ENCODE measurements around the gene LENG9. TPM values are rescaled to one million over a fixed set of nuclear protein-coding genes. Genes with fewer than 3 reads are reported as not detected.
"Not testable (repeated sequence)": the region's sequence is repeated elsewhere in the genome, so short reads cannot be mapped to it uniquely, and the experiment has no call there.

The LENG9 gene
- polyA plus RNA-seq, 5 donors = 2.9 to 7.7 (median 3.4) TPM

DNA sequence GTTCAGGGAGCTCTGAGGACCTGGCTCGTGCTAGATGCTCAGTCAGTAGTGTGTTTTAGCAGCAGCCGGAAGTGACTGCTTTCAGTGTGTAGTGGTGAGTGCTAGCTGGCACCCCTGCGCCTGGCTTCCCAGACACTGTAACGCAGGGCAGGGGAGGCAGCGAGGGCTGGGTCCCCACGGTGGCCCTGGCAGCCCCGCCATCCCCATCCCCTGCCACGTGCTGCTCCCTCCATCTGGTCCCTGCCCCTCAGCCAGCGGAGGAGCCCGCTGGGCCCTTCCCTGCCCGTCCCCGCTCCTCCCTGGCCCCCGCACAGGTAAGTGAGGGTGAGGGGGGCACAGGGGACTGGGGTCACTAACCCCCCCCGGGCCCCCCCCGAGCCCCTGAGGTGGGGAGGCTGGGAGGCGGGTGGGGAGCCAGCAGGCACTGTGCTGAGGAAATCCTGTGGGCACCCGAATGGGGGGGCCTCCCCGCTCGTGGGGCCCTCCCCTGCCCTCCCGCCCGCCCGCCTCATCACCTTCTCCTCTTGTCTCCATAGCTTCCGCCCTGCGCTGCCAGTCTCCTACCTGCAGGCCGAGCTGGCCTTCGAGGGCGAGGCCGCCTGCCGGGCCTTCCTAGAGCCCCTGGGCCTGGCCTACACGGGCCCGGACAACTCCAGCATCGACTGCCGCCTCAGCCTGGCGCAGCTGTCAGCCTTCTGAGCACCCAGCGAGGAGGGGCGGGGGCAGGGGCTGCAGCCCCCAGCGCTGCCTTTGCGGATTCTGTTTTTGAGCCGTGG is 3.2 kb downstream of the LENG9 start:
- DNase-seq = no peak

DNA sequence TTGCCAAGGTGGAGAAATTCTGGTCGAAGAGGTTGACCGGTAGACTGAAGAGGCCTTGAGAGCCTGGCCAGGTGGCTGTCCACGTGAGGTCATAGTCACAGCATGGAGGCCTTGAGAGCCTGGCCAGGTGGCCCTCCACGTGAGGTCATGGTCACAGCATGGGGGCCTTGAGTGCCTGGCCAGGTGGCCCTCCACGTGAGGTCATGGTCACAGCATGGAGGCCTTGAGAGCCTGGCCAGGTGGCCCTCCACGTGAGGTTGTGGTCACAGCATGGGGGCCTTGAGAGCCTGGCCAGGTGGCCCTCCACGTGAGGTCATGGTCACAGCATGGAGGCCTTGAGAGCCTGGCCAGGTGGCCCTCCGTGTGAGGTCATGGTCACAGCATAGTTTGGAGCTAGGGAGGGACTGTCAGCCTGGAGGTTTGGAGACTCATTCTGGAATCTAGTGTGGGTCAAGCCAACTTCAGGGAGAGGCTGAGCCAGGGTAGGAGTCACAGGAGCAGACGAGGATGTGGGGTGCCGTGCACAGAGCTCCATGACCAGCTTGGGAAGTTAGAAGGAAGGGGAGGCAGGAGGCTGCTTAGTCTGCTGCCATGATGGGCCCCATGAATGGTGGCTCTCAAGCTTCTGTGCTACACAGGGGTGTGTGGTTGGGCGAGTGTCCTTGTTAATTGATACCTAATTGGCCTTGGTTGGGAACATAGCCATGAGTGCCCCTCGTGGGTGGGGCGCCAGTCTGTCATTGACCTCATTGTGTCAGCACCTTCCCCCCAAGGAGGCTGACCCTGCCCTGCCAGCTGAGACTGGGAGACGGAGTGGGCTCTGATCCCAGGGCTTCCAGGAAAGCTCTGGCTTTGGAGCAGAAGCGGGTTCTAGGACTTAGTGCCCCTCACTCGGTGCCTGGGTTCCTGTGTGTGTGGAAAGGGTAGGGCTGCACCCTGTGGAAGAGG is 4.0 kb downstream of the LENG9 start:
- DNase-seq = no peak

DNA sequence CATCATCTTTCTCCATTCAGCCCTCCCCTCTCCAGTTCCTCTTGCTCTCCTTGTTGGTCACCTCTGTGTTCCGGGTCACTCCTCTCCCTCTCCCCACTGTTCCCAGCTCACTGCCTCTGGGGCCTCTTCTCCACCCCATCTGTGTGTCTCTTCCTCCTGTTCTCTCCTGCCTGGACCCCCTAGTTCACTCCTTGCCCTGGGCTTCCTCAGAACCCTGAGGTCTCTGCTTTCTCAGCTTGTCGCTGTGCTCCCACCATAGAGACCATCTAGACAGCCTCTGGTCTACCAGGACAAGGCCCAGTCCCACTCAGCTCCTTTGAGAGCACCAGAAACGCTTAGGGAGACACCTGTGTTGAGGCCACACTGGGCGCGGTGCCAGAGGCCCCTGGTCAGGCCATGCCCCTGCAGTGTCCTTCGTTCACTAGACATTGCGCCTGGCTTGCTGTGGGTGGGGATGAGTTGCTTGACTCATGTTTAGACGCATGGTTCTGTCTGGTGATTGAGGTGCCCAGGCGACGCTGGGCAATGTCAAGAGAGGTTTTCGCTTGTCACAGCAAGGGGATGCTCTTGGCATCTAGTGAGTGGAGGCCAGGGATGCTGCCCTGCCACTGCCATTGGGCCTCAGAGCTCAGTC is 4.8 kb downstream of the LENG9 start:
- DNase-seq = no peak

- no peak for DNase-seq
These were observed 5.6 kb downstream of the LENG9 start for GRCh38 chr19:54457773-54458647.

DNA sequence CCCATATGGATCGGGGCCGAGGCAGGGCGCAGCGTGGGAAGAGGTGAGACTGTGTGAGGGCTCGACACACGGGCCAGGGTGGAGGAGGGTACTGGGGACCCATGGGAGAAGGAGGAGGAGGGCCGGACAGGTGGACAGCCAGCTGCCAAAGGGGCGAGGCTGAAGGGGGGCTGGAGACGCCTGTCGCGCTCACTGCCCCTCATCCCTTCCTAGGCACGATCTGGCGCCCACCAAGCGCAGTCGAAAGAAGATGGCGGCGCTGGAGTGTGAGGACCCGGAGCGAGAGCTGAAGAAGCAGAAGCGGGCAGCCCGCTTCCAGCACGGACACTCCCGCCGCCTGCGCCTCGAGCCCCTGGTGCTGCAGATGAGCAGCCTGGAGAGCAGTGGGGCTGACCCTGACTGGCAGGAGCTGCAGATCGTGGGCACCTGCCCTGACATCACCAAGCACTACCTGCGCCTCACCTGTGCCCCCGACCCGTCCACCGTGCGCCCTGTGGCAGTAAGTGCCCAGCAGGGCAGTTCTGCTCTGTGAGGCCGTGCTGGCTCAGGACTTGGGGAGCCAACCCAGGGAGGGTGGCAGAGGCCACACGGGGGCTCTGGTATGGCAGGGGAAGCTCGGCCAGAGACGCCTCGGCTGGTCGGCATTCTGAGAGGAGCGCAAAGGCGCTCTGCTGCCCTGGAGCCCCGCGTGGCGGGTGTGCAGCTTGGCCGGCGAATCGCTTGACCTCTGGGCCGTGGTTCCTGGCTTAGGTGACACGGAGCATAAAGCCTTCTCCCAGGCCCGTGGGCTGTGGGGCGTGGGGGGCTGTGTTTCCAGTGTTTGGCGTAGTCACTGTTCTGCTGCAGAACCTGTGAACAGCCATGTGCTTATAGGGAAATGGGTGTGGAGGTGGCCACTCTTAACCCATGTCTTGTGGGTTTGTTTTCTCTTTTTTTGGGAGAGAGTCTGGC is 6.9 kb downstream of the LENG9 start:
- DNase-seq = no peak

DNA sequence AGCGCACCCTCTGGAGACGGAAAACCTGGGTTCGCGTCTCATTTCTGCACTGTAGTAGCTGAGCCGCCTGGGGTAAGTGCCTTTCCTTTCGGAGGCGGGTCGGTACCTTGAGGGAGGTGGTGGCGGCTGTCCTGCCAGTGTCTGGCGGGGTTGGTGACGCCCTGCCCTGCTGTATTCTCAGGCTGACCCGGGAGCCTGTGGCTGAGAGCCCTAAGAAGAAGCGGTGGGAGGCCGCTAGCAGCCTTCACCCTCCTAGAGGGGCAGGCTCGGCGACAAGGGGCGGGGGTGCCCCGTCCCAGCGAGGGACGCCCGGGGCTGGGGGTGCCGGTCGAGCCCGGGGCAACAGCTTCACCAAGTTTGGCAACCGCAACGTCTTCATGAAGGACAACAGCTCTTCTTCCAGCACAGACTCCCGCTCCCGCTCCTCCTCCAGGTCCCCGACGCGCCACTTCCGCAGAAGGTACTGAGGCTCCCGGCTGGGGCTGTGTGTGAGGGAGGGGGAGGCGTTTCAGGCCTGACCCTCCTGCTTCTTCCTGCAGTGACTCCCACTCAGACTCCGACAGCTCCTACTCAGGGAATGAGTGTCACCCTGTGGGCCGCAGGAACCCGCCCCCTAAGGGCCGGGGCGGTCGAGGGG is 7.7 kb downstream of the LENG9 start:
- no peak for DNase-seq

DNA sequence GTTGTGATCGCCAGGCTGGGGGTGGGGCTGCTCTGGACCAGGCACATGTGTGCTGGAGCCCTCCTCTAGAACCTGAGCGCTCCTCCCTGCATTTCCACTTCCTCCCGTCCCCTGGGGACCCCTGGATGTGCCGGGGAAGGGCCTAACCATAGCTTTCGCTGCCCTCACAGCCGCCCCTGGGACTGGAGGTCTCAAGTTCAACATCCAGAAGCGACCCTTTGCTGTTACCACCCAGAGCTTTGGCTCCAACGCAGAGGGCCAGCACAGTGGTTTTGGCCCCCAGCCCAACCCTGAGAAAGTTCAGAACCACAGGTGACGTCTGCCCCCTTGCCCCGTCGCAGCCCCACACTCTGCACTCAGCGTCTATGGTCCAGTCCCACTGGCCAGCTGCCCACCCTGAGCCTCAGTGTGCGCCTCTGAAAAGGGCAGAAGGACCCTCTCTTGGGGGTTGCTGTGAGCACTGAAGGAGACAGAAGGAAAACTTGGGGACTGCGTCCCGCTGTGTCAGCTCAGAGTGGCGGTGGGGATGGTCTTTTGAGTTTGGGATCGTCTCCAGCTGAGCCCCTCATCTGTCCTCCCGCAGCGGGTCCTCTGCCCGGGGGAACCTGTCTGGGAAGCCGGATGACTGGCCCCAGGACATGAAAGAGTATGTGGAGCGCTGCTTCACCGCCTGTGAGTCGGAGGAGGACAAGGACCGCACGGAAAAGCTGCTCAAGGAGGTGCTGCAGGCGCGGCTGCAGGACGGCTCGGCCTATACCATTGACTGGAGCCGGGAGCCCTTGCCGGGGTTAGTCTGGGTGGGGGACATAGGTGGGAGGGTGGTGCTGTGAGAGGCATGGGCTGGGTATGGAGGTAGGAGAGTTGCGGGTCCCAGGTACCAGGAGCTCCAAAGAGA is 8.6 kb downstream of the LENG9 start:
- no peak for DNase-seq

- DNase-seq = no peak
These were observed 9.4 kb downstream of the LENG9 start for GRCh38 chr19:54453921-54454780.

DNA sequence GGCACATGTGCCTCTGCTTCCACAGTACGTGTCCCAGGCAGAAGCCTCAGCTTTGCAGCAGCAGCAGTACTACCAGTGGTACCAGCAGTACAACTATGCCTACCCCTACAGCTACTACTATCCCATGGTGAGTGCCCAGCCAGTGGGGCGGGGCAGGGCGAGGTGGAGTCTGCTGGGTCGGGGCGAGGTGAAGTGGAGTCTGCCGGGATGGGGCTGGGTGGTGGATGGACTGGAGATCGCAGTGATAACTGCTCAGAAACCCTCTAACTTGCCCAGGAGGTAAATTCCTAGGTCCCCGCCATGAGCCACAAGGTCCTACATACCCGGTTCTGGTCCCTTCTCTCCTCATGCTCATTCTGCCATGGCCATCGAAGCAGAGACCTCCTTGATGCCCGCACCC is 11.0 kb downstream of the LENG9 start:
- no peak for DNase-seq

GRCh38 chr19:54451997-54452396 is 11.6 kb downstream of the LENG9 start:
- no peak for DNase-seq

DNA sequence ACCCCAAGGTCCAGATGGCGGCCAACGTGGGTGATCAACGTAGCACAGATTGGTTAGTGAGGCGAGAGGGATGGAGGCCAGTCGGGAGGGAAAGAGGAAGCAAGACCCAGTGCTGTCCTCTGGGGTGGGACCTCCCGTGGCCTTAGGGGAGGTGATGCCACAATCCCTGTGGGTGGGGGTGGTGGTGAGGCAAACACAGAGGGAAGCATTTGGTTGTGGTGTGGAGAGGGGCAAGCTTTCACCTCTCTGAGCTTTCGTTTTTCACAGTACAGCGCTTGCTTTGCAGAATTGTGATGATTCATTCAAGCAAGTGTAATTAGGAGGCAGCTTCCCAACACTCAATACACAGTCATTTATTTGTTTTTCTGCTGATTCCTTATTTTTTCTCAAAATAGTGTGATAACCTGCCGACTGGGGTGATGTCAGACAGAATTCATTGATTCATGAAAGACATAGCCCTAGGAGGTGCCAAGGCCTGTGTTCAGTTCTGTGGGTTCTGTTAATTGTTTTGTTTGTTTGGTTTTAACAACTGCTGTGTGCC is 12.2 kb downstream of the LENG9 start:
- DNase-seq = no peak

DNA sequence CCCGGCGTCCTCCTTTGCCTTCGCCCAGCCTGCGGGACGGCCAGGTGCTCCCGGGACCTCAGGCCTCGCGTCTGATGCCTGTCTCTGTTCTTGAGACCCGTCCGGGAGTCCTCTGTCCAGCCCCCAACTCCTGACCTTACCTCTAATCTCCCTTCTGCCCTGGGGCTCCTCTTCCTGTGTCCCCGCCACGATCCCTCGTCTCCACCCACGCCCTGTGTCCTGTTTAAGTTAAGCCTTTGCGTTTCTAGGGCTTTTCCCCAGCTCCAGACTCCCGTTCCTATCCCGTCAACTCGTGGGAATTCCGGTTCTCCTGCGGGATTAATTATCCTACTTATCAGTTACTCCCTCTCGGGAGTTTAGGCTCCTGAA is 13.9 kb downstream of the LENG9 start:
- DNase-seq = no peak

- DNase-seq = peak; percentile 99
These were observed 14.5 kb downstream of the LENG9 start, which contains the start of gene LENG8 for GRCh38 chr19:54448774-54449700. LENG8 (plus strand) TSS chr19:54449199; CDS start chr19:54451345, 2,146 bp downstream.

DNA sequence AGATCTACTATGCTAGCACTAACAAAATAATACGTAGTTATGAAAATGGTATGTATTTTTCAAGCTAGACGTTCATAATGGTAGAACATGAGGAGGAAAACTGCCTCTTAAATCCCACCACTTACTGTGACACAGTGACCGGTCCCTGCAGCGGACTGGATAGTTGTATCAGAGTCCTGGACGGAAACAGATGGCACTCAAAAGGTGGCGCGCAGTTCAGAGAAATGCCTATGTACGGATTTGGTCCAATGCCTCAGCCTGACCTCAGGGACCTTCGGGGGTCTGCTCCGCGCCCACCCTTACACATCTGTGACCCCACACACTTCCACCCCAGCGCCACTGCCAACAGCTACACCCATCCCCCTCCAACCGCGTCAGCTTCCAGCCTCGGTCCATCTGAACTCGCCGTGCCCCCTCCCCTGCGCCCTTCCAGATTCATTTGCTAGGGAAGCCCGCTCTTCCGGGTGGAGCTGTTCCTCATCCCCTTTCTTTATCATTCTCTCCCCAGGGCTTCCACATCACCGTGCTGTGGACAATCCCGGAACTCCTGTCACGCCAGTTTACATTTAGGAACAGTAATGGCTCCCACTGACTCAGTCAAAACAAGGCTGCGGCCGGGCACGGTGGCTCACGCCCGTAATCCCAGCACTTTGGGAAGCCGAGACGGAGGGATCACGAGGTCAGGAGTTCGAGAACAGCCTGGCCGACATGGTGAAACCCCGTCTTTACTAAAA is 15.4 kb downstream of the LENG9 start:
- peak; percentile 52 to 64 for DNase-seq

GRCh38 chr19:54446349-54446748 is 17.2 kb downstream of the LENG9 start:
- DNase-seq = not testable (repeated sequence)

Data from right lung (tissue), 5 donors.